SK-N-DZ (cell line): ENCODE measurements around the gene SLC16A3.
"Not testable (repeated sequence)": the region's sequence is repeated elsewhere in the genome, so short reads cannot be mapped to it uniquely, and the experiment has no call there.

Experiments used
- DNase-seq: peaks from one replicate; pipeline ENCODE4 v3.0.0-alpha.2; 2015; ENCODE audit warnings: low spot score

The SLC16A3 gene

GRCh38 chr17:82203920-82204319 lies 24.9 kb upstream of the SLC16A3 start:
- DNase-seq: no peak

GRCh38 chr17:82204831-82205719 lies 23.8 kb upstream of the SLC16A3 start:
- no peak for DNase-seq

- peak; percentile 90 for DNase-seq
Observed at GRCh38 chr17:82205720-82206508, 22.9 kb upstream of the SLC16A3 start.

- DNase-seq: not testable (repeated sequence)
Observed at GRCh38 chr17:82210655-82211054, 18.2 kb upstream of the SLC16A3 start.

- peak; percentile 85 for DNase-seq
Observed at GRCh38 chr17:82212331-82213250, 16.3 kb upstream of the SLC16A3 start, which contains the start of gene CCDC57. TSS of gene CCDC57 (minus strand) at chr17:82212842. CDS start at chr17:82201944, 10,898 bp downstream.

- peak; percentile 70 for DNase-seq
Observed at GRCh38 chr17:82213251-82214011, 15.4 kb upstream of the SLC16A3 start.

GRCh38 chr17:82214012-82214628 lies 14.7 kb upstream of the SLC16A3 start:
- DNase-seq: no peak

- peak; percentile 56 for DNase-seq
Observed at GRCh38 chr17:82215095-82215971, 13.5 kb upstream of the SLC16A3 start.

GRCh38 chr17:82215972-82216300 lies 12.9 kb upstream of the SLC16A3 start:
- no peak for DNase-seq

GRCh38 chr17:82216301-82217119 lies 12.3 kb upstream of the SLC16A3 start:
- no peak for DNase-seq

- DNase-seq: no peak
Observed at GRCh38 chr17:82217120-82217529, 11.7 kb upstream of the SLC16A3 start.

GRCh38 chr17:82217530-82218204 lies 11.2 kb upstream of the SLC16A3 start:
- DNase-seq: no peak

- no peak for DNase-seq
Observed at GRCh38 chr17:82218349-82219075, 10.3 kb upstream of the SLC16A3 start.

GRCh38 chr17:82219083-82219482 lies 9.8 kb upstream of the SLC16A3 start:
- DNase-seq: no peak

GRCh38 chr17:82219753-82220709 lies 8.8 kb upstream of the SLC16A3 start:
- no peak for DNase-seq

- no peak for DNase-seq
Observed at GRCh38 chr17:82221341-82221902, 7.4 kb upstream of the SLC16A3 start.
